HG02678 (cell line): ENCODE measurements around the gene VIPR2.
"Not testable (repeated sequence)": the region's sequence is repeated elsewhere in the genome, so short reads cannot be mapped to it uniquely, and the experiment has no call there.

Source experiments
- ATAC-seq: cut with Tn5 transposase; IDR thresholded peaks from one replicate; pipeline ENCODE4 v1.9.1; 2021; ENCODE audit warnings: mild to moderate bottlenecking, moderate library complexity; ENCODE audit not compliant: unreplicated experiment

VIPR2 gene

GRCh38 chr7:158996214-158997109, 148.2 kb downstream of the VIPR2 start:
- no peak for ATAC-seq

- no peak for ATAC-seq
Observed at GRCh38 chr7:158995514-158995913, 149.2 kb downstream of the VIPR2 start.

DNA sequence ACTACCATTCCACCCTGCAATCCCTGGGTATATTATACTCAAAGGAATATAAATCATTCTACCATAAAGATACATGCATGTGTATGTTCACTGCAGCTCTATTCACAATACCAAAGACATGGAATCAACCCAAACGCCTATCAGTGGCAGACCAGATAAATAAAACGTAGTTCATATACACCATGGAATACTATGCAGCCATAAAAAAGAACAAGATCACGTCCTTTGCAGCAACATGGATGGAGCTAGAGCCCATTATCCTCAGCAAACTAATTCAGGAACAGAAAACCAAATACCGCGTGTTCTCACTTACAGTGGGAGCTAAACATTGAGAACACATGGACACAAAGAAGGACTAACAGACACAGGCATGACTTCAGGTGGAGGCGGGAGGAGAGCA, 150.0 kb downstream of the VIPR2 start:
- ATAC-seq: no peak

DNA sequence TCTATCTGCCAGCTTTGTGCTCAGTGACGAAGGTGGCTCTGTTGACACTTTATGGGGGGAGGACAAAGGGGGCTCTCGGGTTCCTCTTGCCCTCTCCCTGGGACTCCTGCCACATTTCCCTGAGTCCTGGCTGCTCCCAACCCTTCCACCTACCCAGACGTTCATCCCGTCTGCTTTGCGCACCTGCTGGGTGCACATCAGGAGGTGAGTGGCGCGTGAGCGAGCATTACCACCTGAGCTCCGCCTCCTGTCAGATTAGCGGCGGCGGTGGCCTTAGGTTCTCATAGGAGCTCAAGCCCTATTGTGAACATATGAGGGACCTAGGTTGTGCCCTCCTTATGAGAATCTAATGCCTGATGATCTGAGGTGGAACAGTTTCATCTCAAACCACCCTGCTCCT, 151.1 kb downstream of the VIPR2 start:
- no peak for ATAC-seq

- no peak for ATAC-seq
Observed at GRCh38 chr7:158992759-158993158, 151.9 kb downstream of the VIPR2 start.

- no peak for ATAC-seq
Observed at GRCh38 chr7:158991824-158992621, 152.6 kb downstream of the VIPR2 start.

DNA sequence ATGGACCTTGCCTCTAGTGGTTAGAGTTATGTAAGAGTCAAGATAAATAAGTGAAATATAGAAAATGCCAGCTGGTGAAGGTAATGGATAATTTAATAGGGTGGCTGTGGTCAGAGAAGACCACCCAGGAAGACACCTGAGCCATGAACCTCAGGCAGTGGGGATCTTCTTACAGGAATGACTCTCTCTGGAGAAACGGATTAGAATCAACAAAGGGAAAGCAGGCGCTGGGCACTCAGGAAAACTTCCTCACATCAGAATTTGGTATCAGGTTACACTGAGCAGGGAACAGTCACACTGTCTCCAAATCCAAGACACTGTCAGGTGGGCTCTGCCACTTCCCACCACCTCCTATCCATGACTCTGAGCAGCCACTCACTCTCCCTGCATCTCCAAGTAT, 155.7 kb downstream of the VIPR2 start:
- ATAC-seq: no peak

DNA sequence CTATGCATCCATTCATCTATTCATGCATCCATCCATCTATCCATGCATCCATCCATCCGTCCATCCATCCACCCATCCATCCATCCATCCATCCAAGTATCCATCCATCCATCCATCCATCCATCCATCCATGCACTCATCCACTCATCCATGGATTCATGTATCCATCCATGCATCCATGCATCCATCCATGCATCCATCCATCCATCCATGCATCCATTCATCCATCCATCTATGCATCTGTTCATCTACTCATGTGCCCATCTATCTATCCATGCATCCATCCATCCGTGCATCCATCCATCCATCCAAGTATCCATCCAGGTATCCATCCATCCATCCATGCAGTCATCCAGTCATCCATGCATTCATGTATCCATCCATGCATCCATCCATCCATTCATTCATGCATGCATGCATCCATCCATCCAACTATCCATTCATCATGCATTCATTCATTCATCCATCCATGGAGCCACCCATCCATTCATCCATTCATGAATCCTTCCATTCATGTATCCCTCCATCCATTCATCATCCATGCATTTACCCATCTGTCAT, 156.3 kb downstream of the VIPR2 start:
- no peak for ATAC-seq

GRCh38 chr7:158987691-158988090, 157.0 kb downstream of the VIPR2 start:
- ATAC-seq: no peak

- no peak for ATAC-seq
Observed at GRCh38 chr7:158985583-158985982, 159.1 kb downstream of the VIPR2 start.

GRCh38 chr7:158984007-158984406, 160.7 kb downstream of the VIPR2 start:
- not testable (repeated sequence) for ATAC-seq

DNA sequence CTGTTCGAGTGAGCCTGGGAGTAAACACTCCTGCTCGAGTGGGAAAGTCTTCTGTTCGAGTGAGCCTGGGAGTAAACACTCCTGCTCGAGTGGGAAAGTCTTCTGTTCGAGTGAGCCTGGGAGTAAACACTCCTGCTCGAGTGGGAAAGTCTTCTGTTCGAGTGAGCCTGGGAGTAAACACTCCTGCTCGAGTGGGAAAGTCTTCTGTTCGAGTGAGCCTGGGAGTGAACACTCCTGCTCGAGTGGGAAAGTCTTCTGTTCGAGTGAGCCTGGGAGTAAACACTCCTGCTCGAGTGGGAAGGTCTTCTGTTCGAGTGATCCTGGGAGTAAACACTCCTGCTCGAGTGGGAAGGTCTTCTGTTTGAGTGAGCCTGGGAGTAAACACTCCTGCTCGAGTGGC, 162.6 kb downstream of the VIPR2 start:
- ATAC-seq: not testable (repeated sequence)

DNA sequence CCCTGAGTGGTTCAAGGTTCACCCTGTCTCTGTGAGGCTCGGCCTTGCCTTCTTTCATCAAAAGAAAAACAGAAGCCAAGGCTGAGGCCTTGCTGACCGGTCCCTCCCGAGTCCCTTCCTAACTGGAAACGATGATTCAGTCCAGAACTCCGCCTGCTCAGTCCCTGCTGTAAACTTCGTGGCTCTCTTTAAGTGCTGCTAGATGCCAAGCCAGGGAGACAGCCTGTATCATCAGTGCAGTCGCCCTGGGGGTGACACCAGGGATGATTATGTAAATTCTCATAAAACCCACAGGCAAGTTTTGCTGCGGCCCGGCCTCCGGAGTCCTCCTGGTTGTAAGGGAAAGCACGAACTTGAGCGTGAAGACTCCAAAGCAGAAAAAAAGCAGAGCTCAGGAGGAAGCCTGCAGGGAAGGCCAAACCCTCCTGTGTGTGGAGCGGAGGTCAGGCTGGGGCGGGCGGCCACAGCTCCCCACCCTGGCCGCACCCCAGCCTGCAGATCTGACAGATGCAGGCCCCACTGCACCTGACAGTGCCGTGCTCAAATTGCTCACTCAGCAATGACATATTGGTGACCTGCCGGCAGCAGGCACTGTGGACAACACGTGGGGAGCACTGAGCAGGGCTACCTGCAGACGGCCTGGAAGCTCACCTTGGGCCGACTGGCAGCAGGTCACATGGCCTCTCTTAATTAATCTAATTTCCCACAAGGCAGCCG, 164.9 kb downstream of the VIPR2 start:
- no peak for ATAC-seq

GRCh38 chr7:158979023-158979529, 165.6 kb downstream of the VIPR2 start:
- no peak for ATAC-seq
